OCI-LY1 (cell line): ENCODE data around the gene PRR36.

Experiments used
- CTCF ChIP-seq: fragments of 200-600 bp; sonication (generic), shearing (Covaris generic); IDR thresholded peaks from 2 replicates; pipeline ENCODE4 v1.5.1; 2017; ENCODE audit warnings: mild to moderate bottlenecking, antibody characterized with exemption, low read length, moderate library complexity, mixed read lengths
- EZH2 ChIP-seq: fragments of 200-600 bp; sonication (generic), shearing (Covaris generic); IDR thresholded peaks from 2 replicates; pipeline ENCODE4 v1.8.0; 2017; ENCODE audit warnings: borderline replicate concordance, mixed run types, mild to moderate bottlenecking, antibody characterized with exemption, low read length, moderate library complexity, mixed read lengths

GRCh38 chr19:7894612-7895309 is 20.6 kb upstream of the PRR36 start:
- TF ChIP-seq EZH2, result no peak
- TF ChIP-seq CTCF, result no peak
